Measurements from ENCODE around the gene GNB1L. TPM values are rescaled to one million over a fixed set of nuclear protein-coding genes. Genes with fewer than 3 reads are reported as not detected.

GNB1L gene
- total and polyA plus RNA-seq, 2 of the 13 experiments (the other 11 are each of a cell fraction or from before 2014, with no cell fraction given), result 2.5 to 7.4 TPM

- Histone ChIP-seq H4K20me1 (ENCODE audit: insufficient read depth, low read length) (no peaks in the 10 kb centered on the region), H3K9ac (ENCODE audit: insufficient read depth, low read depth, low read length) (no peak overlapping the region), H3K36me3 (replicated peaks in 1 of 2; ENCODE audit: control insufficient read depth in 1 of 2, insufficient read depth in 2 of 2, low read length in 2 of 2) (peaks cover 0 to 2% of the 10 kb centered on the region in 2 experiments; a peak in 1 of 5 replicates), H3K9me3 (ENCODE audit: low read length) (no peaks in the 10 kb centered on the region), H2AFZ (ENCODE audit: low read length) (no peak overlapping the region), H3K4me2 (ENCODE audit: low read depth, low read length) (no peak overlapping the region), H3K4me1 (ENCODE audit: insufficient read depth, low read length) (peaks cover 23% of the 10 kb centered on the region), H3K79me2 (ENCODE audit: insufficient read depth, low read length) (no peaks in the 10 kb centered on the region), H3K27me3 (ENCODE audit: control insufficient read depth in 1 of 2, insufficient read depth in 2 of 2, low read length in 2 of 2) (no peaks in the 10 kb centered on the region), H3K27ac (ENCODE audit: extremely low read length, insufficient read depth, low read length) (no peak overlapping the region), H3K4me3 (replicated peaks in 1 of 3; ENCODE audit: insufficient read depth in 1 of 3, low read depth in 2 of 3, low read length in 3 of 3) (no peak overlapping the region)
- CTCF ChIA-PET (ENCODE audit: low intra/inter-chr PET ratio, low total read pairs), result no interaction called here
- no peak for TF ChIP-seq MYC (CRISPR knock-in tag; IDR thresholded peaks at IDR 0.05; ENCODE audit: borderline replicate concordance)
- peak; percentile 45; the same call in 1 of the 2 replicates for TF ChIP-seq CEBPB (IDR thresholded peaks at IDR 0.05; ENCODE audit: borderline replicate concordance, low read depth, low read length)
- no peak for TF ChIP-seq SMARCC2 (IDR thresholded peaks at IDR 0.05)
- no peak for TF ChIP-seq ZNF773 (CRISPR knock-in tag; IDR thresholded peaks at IDR 0.05; ENCODE audit: borderline replicate concordance)
- DNase-seq (ENCODE audit: low spot score) (no peak), ATAC-seq (no peak), FAIRE-seq (no peak)
- BruUV-seq (replicated peaks), result no TSS peak
- 87% methylated on average over 6 of the region's 12 CpGs for WGBS (ENCODE audit: low lambda C conversion rate)
- intact Hi-C loops (cut with micrococcal nuclease; ENCODE audit: unreplicated experiment), result no loop called here
- in situ Hi-C loops (cut with HindIII; ENCODE audit: extremely low pct_ligation_motif_present, low pct_unique_long_range_greater_than_20kb), result no loop called here
- POLR2A ChIA-PET, result interaction anchor here (0.7 kb wide), 1 partner anchor 31 kb away, joined by 3 read pairs; no protein-coding TSS in a partner anchor
Observed at GRCh38 chr22:19886605-19887255, 32.1 kb upstream of the GNB1L start.

- Histone ChIP-seq H3K79me2 (ENCODE audit: insufficient read depth, low read length) (no peaks in the 10 kb centered on the region), H2AFZ (ENCODE audit: low read length) (no peak overlapping the region), H3K9ac (ENCODE audit: insufficient read depth, low read depth, low read length) (no peak overlapping the region), H3K36me3 (replicated peaks in 1 of 2; ENCODE audit: control insufficient read depth in 1 of 2, insufficient read depth in 2 of 2, low read length in 2 of 2) (peaks cover 0 to 2% of the 10 kb centered on the region in 2 experiments; a peak in 1 of 5 replicates), H3K9me3 (ENCODE audit: low read length) (no peaks in the 10 kb centered on the region), H3K27me3 (ENCODE audit: control insufficient read depth in 1 of 2, insufficient read depth in 2 of 2, low read length in 2 of 2) (no peaks in the 10 kb centered on the region), H4K20me1 (ENCODE audit: insufficient read depth, low read length) (no peaks in the 10 kb centered on the region), H3K4me3 (replicated peaks in 1 of 3; ENCODE audit: insufficient read depth in 1 of 3, low read depth in 2 of 3, low read length in 3 of 3) (no peak overlapping the region), H3K4me1 (ENCODE audit: insufficient read depth, low read length) (peaks cover 23% of the 10 kb centered on the region), H3K27ac (ENCODE audit: extremely low read length, insufficient read depth, low read length) (no peak overlapping the region), H3K4me2 (ENCODE audit: low read depth, low read length) (no peak overlapping the region)
- DNase-seq (ENCODE audit: low spot score) (no peak), ATAC-seq (no peak), FAIRE-seq (no peak)
- CTCF ChIA-PET (ENCODE audit: low intra/inter-chr PET ratio, low total read pairs), result no interaction called here
- TF ChIP-seq AGO2 (optimal IDR thresholded peaks at IDR 0.05; ENCODE audit: low read depth, low read length) (peak; percentile 34), FOXA3 (CRISPR knock-in tag; IDR thresholded peaks at IDR 0.05) (no peak)
- 93% methylated on average over 9 of the region's 15 CpGs for WGBS (ENCODE audit: low lambda C conversion rate)
- no TSS peak for BruUV-seq (replicated peaks)
- POLR2A ChIA-PET, result no interaction called here
- intact Hi-C loops (cut with micrococcal nuclease; ENCODE audit: unreplicated experiment), result no loop called here
- in situ Hi-C loops (cut with HindIII; ENCODE audit: extremely low pct_ligation_motif_present, low pct_unique_long_range_greater_than_20kb), result no loop called here
Observed at GRCh38 chr22:19885841-19886592, 31.3 kb upstream of the GNB1L start.

Measured in HepG2 (cell line).